Ovary (tissue), 9 donors: ENCODE results near the gene ZNF23. TPM values are rescaled to one million over a fixed set of nuclear protein-coding genes. Genes with fewer than 3 reads are reported as not detected.

Source experiments
- DNase-seq, 5 donors: peaks; one replicate each; pipeline ENCODE4 v3.0.0-alpha.2; 2019 to 2020
- H3K27ac ChIP-seq, 2 donors: fragments of 200-600 bp; one replicate each; pipeline versions ENCODE4 v1.5.1 to v1.8.0; 2019 to 2022
- H3K27me3 ChIP-seq: fragments of 200-600 bp; one replicate; pipeline ENCODE4 v1.8.0; 2022
- H3K36me3 ChIP-seq: fragments of 200-600 bp; sonication (generic); one replicate; pipeline ENCODE4 v1.5.1; 2019
- H3K4me1 ChIP-seq: one replicate; pipeline ENCODE4 v1.8.1; 2013; ENCODE audit warnings: mild to moderate bottlenecking, moderate library complexity; ENCODE audit not compliant: insufficient read depth
- H3K4me3 ChIP-seq: fragments of 200-600 bp; sonication (generic); one replicate; pipeline ENCODE4 v1.5.1; 2017
- H3K9me3 ChIP-seq, 2 donors: fragments of 200-600 bp in 1 of 2; sonication (generic) in 1 of 2; one replicate each; pipeline versions ENCODE4 v1.5.1 to v1.8.1; 2013 to 2019; ENCODE audit warnings: mild to moderate bottlenecking in 1 of 2, moderate library complexity in 1 of 2
- CTCF ChIP-seq, 3 donors: fragments of 450-650 bp in 2 of 3; fragments of 200-600 bp in 1 of 3; IDR thresholded peaks; one replicate each; pipeline versions ENCODE4 v1.5.1 to v1.8.0; 2016 to 2022; ENCODE audit warnings: antibody characterized with exemption in 3 of 3, mild to moderate bottlenecking in 1 of 3
- EP300 ChIP-seq: sonication (generic); formaldehyde crosslinking; IDR thresholded peaks from one replicate; pipeline ENCODE4 v1.6.1; 2017; ENCODE audit warnings: antibody characterized with exemption
- POLR2A ChIP-seq: fragments of 450-650 bp; IDR thresholded peaks from one replicate; pipeline ENCODE4 v1.6.1; 2017; ENCODE audit warnings: antibody characterized with exemption, mild to moderate bottlenecking, moderate library complexity
- WGBS, 3 donors: extraction: QIAGEN DNeasy Blood & Tissue Kit in 1 of 3; methylation state at CpG; one replicate each; pipeline versions ENCODE4 v1.1.5 to v1.1.7; 2013 to 2017; 5-methylcytosine and 5-hydroxymethylcytosine counted together
- intact Hi-C, 4 donors: fragments of 100-400 bp; cut with DNase I; formaldehyde crosslinking; loops; one replicate each; pipeline versions ENCODE4 v1.11.0 to v1.15.1; 2022 to 2023
- polyA plus RNA-seq, 2 donors: library from polyadenylated mRNA; stranded (reverse); fragments of 200-250 nt in 1 of 2; fragments of 350-450 nt in 1 of 2; fragmentation: Illumina TruSeq in 1 of 2; extraction: RNeasy Lipid Tissue Mini Kit (QIAGEN cat#74804) in 1 of 2; gene quantifications; one replicate each; pipeline ENCODE4 v1.2.3, GENCODE V29; 2013 to 2014
- total RNA-seq, 7 donors: library from RNA; depleted of rRNA in 2 of 7; stranded (reverse); fragments of >200 nt in 2 of 7; fragmentation: NEBNext Ultra II Directional in 3 of 7; extraction: Animal tissue kit (Norgen Biotek cat#: 25700) in 3 of 7; gene quantifications; one replicate each; pipeline versions ENCODE4 v1.1.0 to v1.2.4, GENCODE V29; 2016 to 2023
- donor health status: DM: no; HTN: no; CAD: no; lungs with moderate emphysema.
- donor health status: DM: no; HTN: no; CAD: no.
- donor health status: Bipolar disorder and iron deficiency.
- donor health status: DM: yes; HTN: yes; CAD: no.
- donor health status: DM: no; HTN: no; CAD: no.
- donor health status: DM: yes; HTN: yes; CAD: no.

ZNF23 gene
- total and polyA plus RNA-seq, 9 donors = 5.4 to 10.8 (median 8.9) TPM

GRCh38 chr16:71406316-71406715, 55.7 kb downstream of the ZNF23 start:
- no peak for DNase-seq
- H3K9me3 ChIP-seq = no peaks in the 10 kb centered on the region
- TF ChIP-seq POLR2A (no peak), CTCF (IDR thresholded peaks at IDR 0.05) (no peak), EP300 (no peak)
- no peaks in the 10 kb centered on the region for H3K27me3 ChIP-seq
- no peak overlapping the region for H3K27ac ChIP-seq
- H3K36me3 ChIP-seq = no peaks in the 10 kb centered on the region
- 86 to 92% (median 88%) methylated on average over 5 of the region's 5 CpGs for WGBS, 3 donors
- H3K4me3 ChIP-seq = no peak overlapping the region
- intact Hi-C loops = no loop called here
- peaks cover 3% of the 10 kb centered on the region for H3K4me1 ChIP-seq

- WGBS, 3 donors = 68 to 80% (median 71%) methylated on average over 4 of the region's 4 CpGs
- intact Hi-C loops = no loop called here
- H3K27me3 ChIP-seq = no peaks in the 10 kb centered on the region
- no peak for DNase-seq
- no peak overlapping the region for H3K27ac ChIP-seq
- no peaks in the 10 kb centered on the region for H3K9me3 ChIP-seq
- no peaks in the 10 kb centered on the region for H3K36me3 ChIP-seq
- no peak for TF ChIP-seq CTCF (IDR thresholded peaks at IDR 0.05)
- TF ChIP-seq EP300 = no peak
- no peak for TF ChIP-seq POLR2A
- peaks cover 3% of the 10 kb centered on the region for H3K4me1 ChIP-seq
- H3K4me3 ChIP-seq = no peak overlapping the region
Measured at GRCh38 chr16:71404364-71404763, 57.7 kb downstream of the ZNF23 start.

GRCh38 chr16:71402674-71403073, 59.4 kb downstream of the ZNF23 start:
- H3K27me3 ChIP-seq = no peaks in the 10 kb centered on the region
- no peaks in the 10 kb centered on the region for H3K9me3 ChIP-seq
- DNase-seq = no peak
- H3K4me3 ChIP-seq = no peak overlapping the region
- H3K36me3 ChIP-seq = no peaks in the 10 kb centered on the region
- WGBS, 3 donors = 79 to 82% (median 80%) methylated on average over 11 of the region's 11 CpGs
- intact Hi-C loops = no loop called here
- no peaks in the 10 kb centered on the region for H3K4me1 ChIP-seq
- H3K27ac ChIP-seq = no peak overlapping the region
- TF ChIP-seq POLR2A = no peak
- TF ChIP-seq EP300 = no peak

GRCh38 chr16:71402007-71402406, 60.0 kb downstream of the ZNF23 start:
- TF ChIP-seq POLR2A (no peak), EP300 (no peak), CTCF (IDR thresholded peaks at IDR 0.05) (no peak)
- H3K27me3 ChIP-seq = no peaks in the 10 kb centered on the region
- H3K4me1 ChIP-seq = no peaks in the 10 kb centered on the region
- WGBS, 3 donors = 67 to 76% (median 68%) methylated on average over 6 of the region's 6 CpGs
- no peak overlapping the region for H3K4me3 ChIP-seq
- intact Hi-C loops = no loop called here
- H3K27ac ChIP-seq = no peak overlapping the region
- H3K9me3 ChIP-seq = no peaks in the 10 kb centered on the region
- no peak for DNase-seq
- no peaks in the 10 kb centered on the region for H3K36me3 ChIP-seq

GRCh38 chr16:71399801-71400563, 62.1 kb downstream of the ZNF23 start:
- no peaks in the 10 kb centered on the region for H3K36me3 ChIP-seq
- no peak for DNase-seq
- no peak overlapping the region for H3K4me3 ChIP-seq
- H3K9me3 ChIP-seq = no peaks in the 10 kb centered on the region
- no peaks in the 10 kb centered on the region for H3K4me1 ChIP-seq
- H3K27ac ChIP-seq = no peak overlapping the region
- H3K27me3 ChIP-seq = no peaks in the 10 kb centered on the region
- WGBS, 3 donors = 80 to 83% (median 81%) methylated on average over 11 of the region's 11 CpGs
- intact Hi-C loops = no loop called here
- no peak for TF ChIP-seq CTCF (IDR thresholded peaks at IDR 0.05)

Other genes with a start within 250 kb of the ZNF23 start
- gene HYDIN, start 231.5 kb downstream of the ZNF23 start, total RNA-seq = 10 to 100 TPM in 2 of 7 donors, 1 to 10 TPM in 5; 2.9 to 59.4 (median 4.5) TPM
- under 1 TPM; 0.39 to 0.95 TPM for gene HYDIN, start 231.5 kb downstream of the ZNF23 start, polyA plus RNA-seq
- 10 to 100 TPM; 14.0 to 26.1 (median 18.4) TPM for gene CMTR2, start 172.8 kb downstream of the ZNF23 start, total RNA-seq
- 10 to 100 TPM in 1 of 2 donors, 1 to 10 TPM in 1; 5.6 to 11.3 TPM for gene CMTR2, start 172.8 kb downstream of the ZNF23 start, polyA plus RNA-seq
- 100 to 1,000 TPM in 1 of 7 donors, 10 to 100 TPM in 2, 1 to 10 TPM in 4; 1.7 to 176 (median 2.5) TPM for gene CALB2, start 103.5 kb downstream of the ZNF23 start, total RNA-seq
- gene CALB2, start 103.5 kb downstream of the ZNF23 start, polyA plus RNA-seq = 10 to 100 TPM in 1 of 2 donors, 1 to 10 TPM in 1; 5.2 to 39.5 TPM
- gene TLE7, start 20.2 kb downstream of the ZNF23 start, total RNA-seq = not detected
- gene TLE7, start 20.2 kb downstream of the ZNF23 start, polyA plus RNA-seq = under 1 TPM in 1 of 2 donors, not detected in 1; 0.10 TPM
- 1 to 10 TPM; 3.7 to 9.9 (median 6.0) TPM for gene ZNF19, start 27.1 kb upstream of the ZNF23 start, total RNA-seq
- gene ZNF19, start 27.1 kb upstream of the ZNF23 start, polyA plus RNA-seq = 1 to 10 TPM; 4.0 to 5.5 TPM
- gene CHST4, start 64.2 kb upstream of the ZNF23 start, total RNA-seq = 1 to 10 TPM in 1 of 7 donors, under 1 TPM in 3, not detected in 3; 0.20 to 4.0 (median 0.70) TPM
- under 1 TPM; 0.05 to 0.10 TPM for gene CHST4, start 64.2 kb upstream of the ZNF23 start, polyA plus RNA-seq
- 1 to 10 TPM in 1 of 7 donors, under 1 TPM in 3, not detected in 3; 0.20 to 1.3 (median 0.35) TPM for gene TAT, start 114.8 kb upstream of the ZNF23 start, total RNA-seq
- under 1 TPM in 1 of 2 donors, not detected in 1; 0.02 TPM for gene TAT, start 114.8 kb upstream of the ZNF23 start, polyA plus RNA-seq
- 1 to 10 TPM in 2 of 7 donors, under 1 TPM in 4, not detected in 1; 0.10 to 9.2 (median 0.68) TPM for gene MARVELD3, start 163.9 kb upstream of the ZNF23 start, total RNA-seq
- 1 to 10 TPM in 1 of 2 donors, under 1 TPM in 1; 0.20 to 1.5 TPM for gene MARVELD3, start 163.9 kb upstream of the ZNF23 start, polyA plus RNA-seq